ENCODE measurements around the gene FTCDNL1. TPM values are rescaled to one million over a fixed set of nuclear protein-coding genes. Genes with fewer than 3 reads are reported as not detected.

The FTCDNL1 gene
- total RNA-seq, 2 experiments from 2014 or later: 1.5 to 1.9 TPM

DNA sequence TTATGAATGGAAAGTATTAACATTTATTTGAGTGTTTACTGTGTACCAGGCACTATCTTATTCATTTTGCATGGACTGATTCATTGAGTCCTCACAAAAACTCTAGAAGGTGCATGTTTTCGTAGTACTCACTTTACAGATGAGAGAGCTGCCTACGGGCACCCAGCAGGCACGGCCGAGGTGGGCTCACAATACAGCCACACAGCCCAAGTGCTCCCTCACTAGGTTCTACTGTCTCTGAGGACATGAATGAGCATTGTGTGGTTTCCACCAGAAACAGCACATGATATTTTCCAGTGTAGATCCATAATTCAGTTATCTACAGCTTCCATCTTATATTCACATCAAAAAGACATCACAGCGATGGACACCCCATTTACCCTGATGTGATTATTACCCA lies 101.4 kb downstream of the FTCDNL1 start:
- Mint-ChIP-seq H3K27me3 (ENCODE audit: low read depth) (no peaks in the 10 kb centered on the region), H3K4me1 (ENCODE audit: low read depth) (no peaks in the 10 kb centered on the region), H3K4me3 (no peak overlapping the region), H3K27ac (no peak overlapping the region), H3K9me3 (ENCODE audit: insufficient read depth) (no peaks in the 10 kb centered on the region), H3K36me3 (ENCODE audit: low read depth) (no peaks in the 10 kb centered on the region)
- ChIA-PET POLR2A (no interaction called here), CTCF (interaction anchor here (3.5 kb wide), 1 partner anchor 9 kb away, joined by 23 read pairs; no protein-coding TSS in a partner anchor)
- ATAC-seq (no peak), DNase-seq (no peak)

DNA sequence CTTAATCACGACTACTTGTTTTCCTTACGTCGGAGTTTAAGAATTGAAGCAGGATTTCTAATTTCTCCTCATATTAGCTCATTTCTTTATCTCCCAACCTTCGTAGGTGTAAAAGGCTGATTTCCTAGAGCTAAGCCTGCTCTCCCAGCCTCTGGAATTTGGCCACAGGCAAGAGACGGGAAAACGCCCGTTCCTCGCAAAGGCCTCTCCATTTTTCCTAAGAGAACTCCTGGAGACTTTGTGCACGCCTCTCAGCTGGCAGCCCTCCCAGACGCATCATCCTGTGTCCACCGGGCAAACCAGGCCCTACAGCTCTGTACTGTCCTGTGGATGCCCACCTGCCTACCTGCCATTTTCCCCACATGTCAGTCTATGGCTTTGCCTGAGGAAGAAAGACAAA lies 106.3 kb downstream of the FTCDNL1 start:
- H3K4me1 Mint-ChIP-seq (ENCODE audit: low read depth): no peaks in the 10 kb centered on the region
- no peaks in the 10 kb centered on the region for H3K9me3 Mint-ChIP-seq (ENCODE audit: insufficient read depth)
- ChIA-PET POLR2A (no interaction called here), CTCF (no interaction called here)
- peaks cover 3% of the 10 kb centered on the region for H3K27me3 Mint-ChIP-seq (ENCODE audit: low read depth)
- H3K4me3 Mint-ChIP-seq: no peak overlapping the region
- no peak overlapping the region for H3K27ac Mint-ChIP-seq
- H3K36me3 Mint-ChIP-seq (ENCODE audit: low read depth): no peaks in the 10 kb centered on the region
- ATAC-seq (no peak), DNase-seq (no peak)

- DNase-seq (no peak), ATAC-seq (no peak)
- Mint-ChIP-seq H3K27ac (no peak overlapping the region), H3K4me3 (no peak overlapping the region), H3K4me1 (ENCODE audit: low read depth) (no peaks in the 10 kb centered on the region), H3K9me3 (ENCODE audit: insufficient read depth) (no peaks in the 10 kb centered on the region), H3K36me3 (ENCODE audit: low read depth) (no peaks in the 10 kb centered on the region), H3K27me3 (ENCODE audit: low read depth) (peaks cover 7% of the 10 kb centered on the region)
- ChIA-PET POLR2A (no interaction called here), CTCF (no interaction called here)
These were observed 106.7 kb downstream of the FTCDNL1 start for GRCh38 chr2:199744260-199744659.

DNA sequence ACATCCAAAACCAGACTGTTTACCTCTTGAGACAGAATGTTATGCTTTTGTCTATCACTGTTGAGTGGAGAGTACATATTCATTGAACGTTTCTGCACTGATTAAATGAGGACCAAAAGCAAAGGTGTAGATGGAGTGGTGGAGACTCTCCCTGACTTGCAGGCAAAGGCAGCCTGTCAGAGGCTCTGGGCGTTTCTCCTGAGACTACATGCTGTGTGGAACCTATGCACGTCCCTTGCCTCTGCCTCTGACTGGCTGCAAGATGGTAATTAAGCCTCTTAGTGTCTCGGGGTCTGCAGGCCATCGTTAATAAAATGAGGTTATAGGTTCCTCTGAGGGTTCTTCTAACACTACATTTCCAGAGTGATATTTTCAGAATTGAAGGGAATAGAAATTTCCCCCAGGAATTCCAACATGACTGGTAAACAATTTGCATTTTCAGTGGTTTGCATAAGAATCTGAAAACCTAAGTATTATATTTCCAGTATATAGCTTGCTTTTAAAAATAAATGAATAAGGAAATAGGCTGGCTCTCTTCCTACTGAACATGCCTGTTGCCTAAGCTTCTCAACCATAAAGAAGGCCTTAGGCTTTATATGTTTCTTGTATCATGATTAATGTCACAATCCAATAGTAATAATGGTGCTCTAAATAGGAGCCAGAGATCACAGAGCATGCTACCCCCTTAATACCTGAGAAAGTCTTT lies 107.4 kb downstream of the FTCDNL1 start:
- no peaks in the 10 kb centered on the region for H3K36me3 Mint-ChIP-seq (ENCODE audit: low read depth)

GRCh38 chr2:199742884-199743283 lies 108.1 kb downstream of the FTCDNL1 start:
- ATAC-seq: no peak
- POLR2A ChIA-PET: no interaction called here
- Mint-ChIP-seq H3K27ac (no peak overlapping the region), H3K9me3 (ENCODE audit: insufficient read depth) (no peaks in the 10 kb centered on the region), H3K27me3 (ENCODE audit: low read depth) (peaks cover 17% of the 10 kb centered on the region), H3K36me3 (ENCODE audit: low read depth) (no peaks in the 10 kb centered on the region), H3K4me3 (no peak overlapping the region), H3K4me1 (ENCODE audit: low read depth) (no peaks in the 10 kb centered on the region)
- CTCF ChIA-PET: no interaction called here
- DNase-seq: no peak

More for the DNA sequence above, 107.4 kb downstream of the FTCDNL1 start:
- Mint-ChIP-seq H3K4me3 (no peak overlapping the region), H3K4me1 (ENCODE audit: low read depth) (no peaks in the 10 kb centered on the region), H3K27me3 (ENCODE audit: low read depth) (peaks cover 12% of the 10 kb centered on the region), H3K27ac (no peak overlapping the region), H3K9me3 (ENCODE audit: insufficient read depth) (no peaks in the 10 kb centered on the region)
- CTCF ChIA-PET: interaction anchor here (0.6 kb wide), 1 partner anchor 279 kb away, joined by 3 read pairs; no protein-coding TSS in a partner anchor
- POLR2A ChIA-PET: no interaction called here
- ATAC-seq: no peak
- DNase-seq: no peak

DNA sequence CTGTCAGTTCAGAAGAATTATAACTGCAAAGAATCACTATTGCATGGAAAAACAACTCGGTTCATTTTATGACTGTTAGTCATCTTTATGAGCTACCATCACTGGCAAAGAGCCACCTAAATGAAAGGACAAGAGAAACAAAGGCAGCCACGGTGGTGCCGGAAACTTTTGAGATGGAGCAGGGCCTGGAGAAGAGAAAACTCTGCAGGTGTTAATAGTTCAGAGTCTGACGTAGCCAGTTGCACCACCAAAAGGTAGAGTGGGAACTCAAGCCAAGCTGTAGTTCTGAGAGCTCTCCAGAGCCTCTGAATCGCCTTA lies 110.9 kb downstream of the FTCDNL1 start:
- Mint-ChIP-seq H3K36me3 (ENCODE audit: low read depth) (no peaks in the 10 kb centered on the region), H3K4me3 (no peak overlapping the region), H3K27ac (no peak overlapping the region), H3K27me3 (ENCODE audit: low read depth) (peaks cover 23% of the 10 kb centered on the region), H3K4me1 (ENCODE audit: low read depth) (no peaks in the 10 kb centered on the region), H3K9me3 (ENCODE audit: insufficient read depth) (no peaks in the 10 kb centered on the region)
- POLR2A ChIA-PET: no interaction called here
- DNase-seq (no peak), ATAC-seq (no peak)
- CTCF ChIA-PET: interaction anchor here (0.6 to 3.5 kb wide), 22 partner anchors 11 to 1426 kb away, joined by 3 to 31 read pairs (median 3); no protein-coding TSS in a partner anchor

DNA sequence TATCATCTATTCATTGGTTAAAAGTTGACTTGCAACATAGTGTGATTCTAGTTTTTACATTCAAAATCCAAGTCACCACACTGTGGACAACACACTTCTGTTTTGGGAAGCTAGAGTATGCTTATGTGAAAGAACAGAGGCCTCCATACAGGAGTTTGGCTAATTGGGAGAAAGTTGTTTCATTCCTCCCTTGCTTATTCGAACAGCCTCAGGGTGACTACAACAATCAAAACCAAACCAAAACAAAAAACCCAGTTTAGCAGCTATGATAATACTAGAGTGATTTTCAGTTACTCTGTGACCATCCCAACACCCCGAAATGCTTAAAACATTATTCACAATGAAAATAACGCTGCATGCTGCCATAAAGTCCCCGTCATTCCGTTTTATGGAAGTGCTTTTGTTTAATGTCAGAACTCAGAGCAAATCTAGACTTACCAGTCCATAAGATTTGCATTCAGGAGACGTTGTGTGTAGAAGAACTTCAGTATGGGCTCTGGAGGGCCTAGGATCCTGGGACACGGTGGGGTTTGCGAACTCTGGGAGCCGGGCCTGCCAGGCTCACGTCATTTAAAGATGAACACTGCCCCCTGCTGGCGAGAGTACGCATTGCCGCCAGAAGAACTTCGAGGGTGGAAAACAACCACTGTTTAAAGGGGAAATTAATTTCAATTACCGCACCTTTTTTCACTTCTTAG lies 111.4 kb downstream of the FTCDNL1 start:
- Mint-ChIP-seq H3K4me3 (no peak overlapping the region), H3K27ac (no peak overlapping the region), H3K27me3 (ENCODE audit: low read depth) (peaks cover 23% of the 10 kb centered on the region), H3K9me3 (ENCODE audit: insufficient read depth) (no peaks in the 10 kb centered on the region), H3K36me3 (ENCODE audit: low read depth) (no peaks in the 10 kb centered on the region), H3K4me1 (ENCODE audit: low read depth) (no peaks in the 10 kb centered on the region)
- peak; percentile 69 for DNase-seq
- ChIA-PET CTCF (interaction anchor here (0.6 to 3.5 kb wide), 24 partner anchors 10 to 1426 kb away, joined by 3 to 31 read pairs (median 3); no protein-coding TSS in a partner anchor), POLR2A (no interaction called here)
- ATAC-seq: no peak

- POLR2A ChIA-PET: no interaction called here
These were observed 112.1 kb downstream of the FTCDNL1 start for GRCh38 chr2:199738727-199739412.

DNA sequence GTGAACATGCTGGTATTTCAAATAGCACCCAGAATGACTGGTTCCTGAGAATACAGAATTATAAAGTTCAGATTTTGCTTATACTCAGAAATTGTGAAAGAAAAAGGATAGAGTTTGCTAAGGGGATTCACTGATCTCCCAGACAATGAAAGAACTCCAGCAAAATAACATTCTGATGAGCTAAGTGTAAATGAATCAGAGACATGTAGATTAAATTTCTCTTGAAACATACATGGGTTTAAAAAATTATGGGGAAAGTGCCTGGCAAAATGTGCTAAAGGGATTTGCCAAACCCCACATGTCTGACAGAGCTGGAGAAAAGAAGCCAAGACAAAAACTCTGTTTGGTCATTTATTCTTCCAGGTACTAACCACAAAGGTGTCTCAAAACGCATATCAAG lies 116.3 kb downstream of the FTCDNL1 start:
- Mint-ChIP-seq H3K27ac (no peak overlapping the region), H3K9me3 (ENCODE audit: insufficient read depth) (no peaks in the 10 kb centered on the region), H3K4me1 (ENCODE audit: low read depth) (no peaks in the 10 kb centered on the region), H3K36me3 (ENCODE audit: low read depth) (no peaks in the 10 kb centered on the region), H3K27me3 (ENCODE audit: low read depth) (peaks cover 21% of the 10 kb centered on the region), H3K4me3 (no peak overlapping the region)
- ATAC-seq (no peak), DNase-seq (no peak)
- CTCF ChIA-PET: interaction anchor here (1.0 kb wide), 1 partner anchor 126 kb away, joined by 3 read pairs; no protein-coding TSS in a partner anchor
- POLR2A ChIA-PET: no interaction called here

More at GRCh38 chr2:199738727-199739412, 112.1 kb downstream of the FTCDNL1 start:
- ATAC-seq: no peak
- H3K27ac Mint-ChIP-seq: no peak overlapping the region
- DNase-seq: no peak
- CTCF ChIA-PET: interaction anchor here (0.8 to 3.5 kb wide), 9 partner anchors 10 to 1425 kb away, joined by 3 to 31 read pairs (median 5); no protein-coding TSS in a partner anchor
- H3K36me3 Mint-ChIP-seq (ENCODE audit: low read depth): no peaks in the 10 kb centered on the region
- H3K4me1 Mint-ChIP-seq (ENCODE audit: low read depth): no peaks in the 10 kb centered on the region
- H3K9me3 Mint-ChIP-seq (ENCODE audit: insufficient read depth): no peaks in the 10 kb centered on the region
- peaks cover 25% of the 10 kb centered on the region for H3K27me3 Mint-ChIP-seq (ENCODE audit: low read depth)
- H3K4me3 Mint-ChIP-seq: no peak overlapping the region

- DNase-seq (no peak), ATAC-seq (no peak)
- Mint-ChIP-seq H3K4me3 (no peak overlapping the region), H3K4me1 (ENCODE audit: low read depth) (no peaks in the 10 kb centered on the region), H3K27ac (no peak overlapping the region), H3K9me3 (ENCODE audit: insufficient read depth) (no peaks in the 10 kb centered on the region), H3K36me3 (ENCODE audit: low read depth) (no peaks in the 10 kb centered on the region), H3K27me3 (ENCODE audit: low read depth) (peaks cover 16% of the 10 kb centered on the region)
- ChIA-PET POLR2A (no interaction called here), CTCF (interaction anchor here (0.8 kb wide), 1 partner anchor 29 kb away, joined by 4 read pairs; no protein-coding TSS in a partner anchor)
These were observed 117.0 kb downstream of the FTCDNL1 start for GRCh38 chr2:199734011-199734410.

GRCh38 chr2:199727801-199728200 lies 123.2 kb downstream of the FTCDNL1 start:
- H3K36me3 Mint-ChIP-seq (ENCODE audit: low read depth): no peaks in the 10 kb centered on the region
- H3K9me3 Mint-ChIP-seq (ENCODE audit: insufficient read depth): no peaks in the 10 kb centered on the region
- no peak overlapping the region for H3K4me3 Mint-ChIP-seq
- POLR2A ChIA-PET: no interaction called here
- H3K27ac Mint-ChIP-seq: no peak overlapping the region
- peaks cover 13% of the 10 kb centered on the region for H3K27me3 Mint-ChIP-seq (ENCODE audit: low read depth)
- no peaks in the 10 kb centered on the region for H3K4me1 Mint-ChIP-seq (ENCODE audit: low read depth)
- CTCF ChIA-PET: no interaction called here
- ATAC-seq: no peak
- no peak for DNase-seq

DNA sequence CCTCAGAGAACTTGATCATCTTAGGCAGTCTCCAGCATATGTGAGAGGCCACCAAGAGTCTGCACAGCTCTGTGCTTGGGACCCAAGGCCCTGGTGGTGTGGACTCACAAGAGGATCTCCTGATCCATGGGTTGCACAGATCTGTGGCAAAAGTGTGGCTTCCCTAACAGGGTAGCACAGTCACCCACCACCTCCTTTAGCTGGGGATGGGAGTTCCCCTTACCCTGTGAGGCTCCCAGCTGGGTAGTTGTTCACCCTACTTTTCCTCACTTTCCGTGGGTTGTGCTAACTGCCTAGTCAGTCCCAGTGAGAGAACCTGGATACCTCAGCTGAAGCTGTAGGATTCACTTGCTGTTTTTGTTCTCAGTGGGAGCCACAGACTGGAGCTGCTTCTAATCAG lies 123.7 kb downstream of the FTCDNL1 start:
- Mint-ChIP-seq H3K4me3 (no peak overlapping the region), H3K27me3 (ENCODE audit: low read depth) (peaks cover 13% of the 10 kb centered on the region), H3K36me3 (ENCODE audit: low read depth) (no peaks in the 10 kb centered on the region), H3K4me1 (ENCODE audit: low read depth) (no peaks in the 10 kb centered on the region), H3K27ac (no peak overlapping the region), H3K9me3 (ENCODE audit: insufficient read depth) (no peaks in the 10 kb centered on the region)
- CTCF ChIA-PET: no interaction called here
- no peak for ATAC-seq
- POLR2A ChIA-PET: no interaction called here
- no peak for DNase-seq
